Keratinocyte (primary cell): ENCODE results near the gene DNM1L.

Experiments used
- CTCF ChIP-seq, 3 experiments: IDR thresholded peaks in 1 of 3; conservative IDR thresholded peaks in 1 of 3; optimal IDR thresholded peaks in 1 of 3; 2 replicates in 2 of 3; 3 replicates in 1 of 3; pipeline versions ENCODE3 to v1.5.1; 2011; ENCODE audit warnings: low read length in 3 of 3, mild to moderate bottlenecking in 3 of 3, moderate library complexity in 2 of 3, control low read depth in 1 of 3, inconsistent platforms in 1 of 3; ENCODE audit not compliant: insufficient read depth in 2 of 3; ENCODE audit errors: extremely low read depth in 1 of 3
- EZH2 ChIP-seq: IDR thresholded peaks from one replicate; pipeline ENCODE4 v1.6.1; 2012; ENCODE audit warnings: inconsistent platforms, mild to moderate bottlenecking, low read length, moderate library complexity

- TF ChIP-seq EZH2: no peak
- no peak for TF ChIP-seq CTCF (optimal IDR thresholded peaks at IDR 0.05 in 1 of 3, IDR thresholded peaks at IDR 0.05 in 1 of 3, conservative IDR thresholded peaks at IDR 0.05 in 1 of 3; ENCODE audit: extremely low read depth in 1 of 3, insufficient read depth in 2 of 3, low read length in 3 of 3)
Observed at GRCh38 chr12:32641287-32641901, 37.7 kb upstream of the DNM1L start.
